ENCODE measurements around the gene RPS21. TPM values are rescaled to one million over a fixed set of nuclear protein-coding genes. Genes with fewer than 3 reads are reported as not detected.

RPS21 gene
- total and polyA plus RNA-seq, 2 of the 13 experiments (the other 11 are each of a cell fraction or from before 2014, with no cell fraction given) = 2,647 to 11,063 TPM

- TF ChIP-seq BCL3 (CRISPR knock-in tag; IDR thresholded peaks at IDR 0.05) = peak; percentile 97
- peak; percentile 87 for TF ChIP-seq THRA (CRISPR knock-in tag; IDR thresholded peaks at IDR 0.05; ENCODE audit: borderline replicate concordance)
- TF ChIP-seq ZNF367 (CRISPR knock-in tag; IDR thresholded peaks at IDR 0.05; ENCODE audit: borderline replicate concordance) = peak; percentile 93; the same call in 1 of the 2 replicates
- no peak for TF ChIP-seq ZNF644 (CRISPR knock-in tag; IDR thresholded peaks at IDR 0.05; ENCODE audit: low read depth)
- no peak for TF ChIP-seq ATRX (CRISPR knock-in tag; IDR thresholded peaks at IDR 0.05; ENCODE audit: borderline replicate concordance)
- TF ChIP-seq SMAD1 (CRISPR knock-in tag; IDR thresholded peaks at IDR 0.05; ENCODE audit: borderline replicate concordance, low read depth) = peak; percentile 91; the same call in 1 of the 2 replicates
- TF ChIP-seq DR1 (CRISPR knock-in tag; IDR thresholded peaks at IDR 0.05) = peak; percentile 64; the same call in 1 of the 2 replicates
- no peak; the same call in 1 of the 2 replicates for TF ChIP-seq ZNF44 (CRISPR knock-in tag; IDR thresholded peaks at IDR 0.05)
- peak; percentile 94 for TF ChIP-seq MXD1 (CRISPR knock-in tag; IDR thresholded peaks at IDR 0.05)
- TF ChIP-seq DZIP1 (CRISPR knock-in tag; IDR thresholded peaks at IDR 0.05) = peak; percentile 85; the same call in 1 of the 2 replicates
- no peak for TF ChIP-seq GLMP (CRISPR knock-in tag; IDR thresholded peaks at IDR 0.05; ENCODE audit: borderline replicate concordance)
- TF ChIP-seq THAP8 (CRISPR knock-in tag; IDR thresholded peaks at IDR 0.05; ENCODE audit: borderline replicate concordance) = peak; percentile 90; the same call in 1 of the 2 replicates
- TF ChIP-seq SRY (CRISPR knock-in tag; IDR thresholded peaks at IDR 0.05) = peak; percentile 83
- TF ChIP-seq ZSCAN9 (CRISPR knock-in tag; IDR thresholded peaks at IDR 0.05; ENCODE audit: borderline replicate concordance) = peak; percentile 74; the same call in 1 of the 2 replicates
- peak; percentile 40; the same call in 1 of the 2 replicates for TF ChIP-seq FOSL2 (CRISPR knock-in tag; IDR thresholded peaks at IDR 0.05)
- TF ChIP-seq RBFOX2 (IDR thresholded peaks at IDR 0.05; ENCODE audit: low read depth, low read length) = no peak
- TF ChIP-seq DBP (CRISPR knock-in tag; IDR thresholded peaks at IDR 0.05; ENCODE audit: not compliant biosample characterization) = peak; percentile 90
- no peak; the same call in 1 of the 2 replicates for TF ChIP-seq TCF7 (IDR thresholded peaks at IDR 0.05; ENCODE audit: low read depth)
- no peak; the same call in 1 of the 2 replicates for TF ChIP-seq ZNF3 (CRISPR knock-in tag; IDR thresholded peaks at IDR 0.05)
- TF ChIP-seq ZNF441 (CRISPR knock-in tag; IDR thresholded peaks at IDR 0.05; ENCODE audit: borderline replicate concordance) = no peak
These were observed 20.5 kb downstream of the RPS21 start, which contains the start of gene CABLES2 (continued) for GRCh38 chr20:62407221-62407992.

Measured in HepG2 (cell line).